Endothelial cell of umbilical vein (primary cell): ENCODE data around the gene CASP2.

Experiments used
- EZH2 ChIP-seq: IDR thresholded peaks from 2 replicates; pipeline ENCODE4 v1.6.1; 2012; ENCODE audit warnings: borderline replicate concordance, low read depth, mild to moderate bottlenecking, moderate library complexity, low read length, inconsistent platforms; ENCODE audit not compliant: severe bottlenecking
- JUN ChIP-seq: IDR thresholded peaks from 2 replicates; pipeline ENCODE4 v1.6.1; 2011; ENCODE audit warnings: borderline replicate concordance, low read depth; ENCODE audit not compliant: insufficient read length, insufficient read depth
- MAX ChIP-seq: IDR thresholded peaks from 2 replicates; pipeline ENCODE4 v1.6.1; 2011; ENCODE audit not compliant: insufficient read depth, insufficient read length
- POLR2A ChIP-seq: IDR thresholded peaks from 2 replicates; pipeline ENCODE4 v1.6.1; 2012; ENCODE audit warnings: low read depth, mild to moderate bottlenecking, control low read depth, low read length
- POLR2AphosphoS5 ChIP-seq: IDR thresholded peaks from 2 replicates; pipeline ENCODE4 v1.6.1; 2012; ENCODE audit warnings: low read depth, mild to moderate bottlenecking, control low read depth, low read length, moderate library complexity; ENCODE audit not compliant: insufficient read depth
- TF ChIP-seq, protein P1 (sequence below), 2 donors: IDR thresholded peaks; 1 replicate in 1 of 2; 2 replicates in 1 of 2; pipeline ENCODE4 v1.5.1; 2011; ENCODE audit warnings: low read length in 2 of 2, mild to moderate bottlenecking in 2 of 2, moderate library complexity in 2 of 2, control low read depth in 1 of 2, inconsistent platforms in 1 of 2, low read depth in 1 of 2; ENCODE audit not compliant: insufficient read depth in 1 of 2; ENCODE audit errors: extremely low read depth in 1 of 2

DNA sequence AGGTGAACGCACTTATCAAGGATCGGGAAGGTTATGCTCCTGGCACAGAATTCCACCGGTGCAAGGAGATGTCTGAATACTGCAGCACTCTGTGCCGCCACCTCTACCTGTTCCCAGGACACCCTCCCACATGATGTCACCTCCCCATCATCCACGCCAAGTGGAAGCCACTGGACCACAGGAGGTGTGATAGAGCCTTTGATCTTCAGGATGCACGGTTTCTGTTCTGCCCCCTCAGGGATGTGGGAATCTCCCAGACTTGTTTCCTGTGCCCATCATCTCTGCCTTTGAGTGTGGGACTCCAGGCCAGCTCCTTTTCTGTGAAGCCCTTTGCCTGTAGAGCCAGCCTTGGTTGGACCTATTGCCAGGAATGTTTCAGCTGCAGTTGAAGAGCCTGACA lies 16.8 kb downstream of the CASP2 start:
- TF ChIP-seq, protein P1, sequence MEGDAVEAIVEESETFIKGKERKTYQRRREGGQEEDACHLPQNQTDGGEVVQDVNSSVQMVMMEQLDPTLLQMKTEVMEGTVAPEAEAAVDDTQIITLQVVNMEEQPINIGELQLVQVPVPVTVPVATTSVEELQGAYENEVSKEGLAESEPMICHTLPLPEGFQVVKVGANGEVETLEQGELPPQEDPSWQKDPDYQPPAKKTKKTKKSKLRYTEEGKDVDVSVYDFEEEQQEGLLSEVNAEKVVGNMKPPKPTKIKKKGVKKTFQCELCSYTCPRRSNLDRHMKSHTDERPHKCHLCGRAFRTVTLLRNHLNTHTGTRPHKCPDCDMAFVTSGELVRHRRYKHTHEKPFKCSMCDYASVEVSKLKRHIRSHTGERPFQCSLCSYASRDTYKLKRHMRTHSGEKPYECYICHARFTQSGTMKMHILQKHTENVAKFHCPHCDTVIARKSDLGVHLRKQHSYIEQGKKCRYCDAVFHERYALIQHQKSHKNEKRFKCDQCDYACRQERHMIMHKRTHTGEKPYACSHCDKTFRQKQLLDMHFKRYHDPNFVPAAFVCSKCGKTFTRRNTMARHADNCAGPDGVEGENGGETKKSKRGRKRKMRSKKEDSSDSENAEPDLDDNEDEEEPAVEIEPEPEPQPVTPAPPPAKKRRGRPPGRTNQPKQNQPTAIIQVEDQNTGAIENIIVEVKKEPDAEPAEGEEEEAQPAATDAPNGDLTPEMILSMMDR (IDR thresholded peaks at IDR 0.05; ENCODE audit: extremely low read depth in 1 of 2, insufficient read depth in 1 of 2, low read depth in 1 of 2, low read length in 2 of 2), result no peak
- TF ChIP-seq JUN, result no peak
- no peak for TF ChIP-seq POLR2AphosphoS5
- no peak for TF ChIP-seq POLR2A
- TF ChIP-seq EZH2, result no peak
- no peak for TF ChIP-seq MAX
